ENCODE measurements around the gene DYNLT5. TPM values are rescaled to one million over a fixed set of nuclear protein-coding genes. Genes with fewer than 3 reads are reported as not detected.
"Not testable (repeated sequence)": the region's sequence is repeated elsewhere in the genome, so short reads cannot be mapped to it uniquely, and the experiment has no call there.

Gene DYNLT5
- total RNA-seq, 4 donors from 2014 or later = 1.2 to 3.1 (median 1.7) TPM

DNA sequence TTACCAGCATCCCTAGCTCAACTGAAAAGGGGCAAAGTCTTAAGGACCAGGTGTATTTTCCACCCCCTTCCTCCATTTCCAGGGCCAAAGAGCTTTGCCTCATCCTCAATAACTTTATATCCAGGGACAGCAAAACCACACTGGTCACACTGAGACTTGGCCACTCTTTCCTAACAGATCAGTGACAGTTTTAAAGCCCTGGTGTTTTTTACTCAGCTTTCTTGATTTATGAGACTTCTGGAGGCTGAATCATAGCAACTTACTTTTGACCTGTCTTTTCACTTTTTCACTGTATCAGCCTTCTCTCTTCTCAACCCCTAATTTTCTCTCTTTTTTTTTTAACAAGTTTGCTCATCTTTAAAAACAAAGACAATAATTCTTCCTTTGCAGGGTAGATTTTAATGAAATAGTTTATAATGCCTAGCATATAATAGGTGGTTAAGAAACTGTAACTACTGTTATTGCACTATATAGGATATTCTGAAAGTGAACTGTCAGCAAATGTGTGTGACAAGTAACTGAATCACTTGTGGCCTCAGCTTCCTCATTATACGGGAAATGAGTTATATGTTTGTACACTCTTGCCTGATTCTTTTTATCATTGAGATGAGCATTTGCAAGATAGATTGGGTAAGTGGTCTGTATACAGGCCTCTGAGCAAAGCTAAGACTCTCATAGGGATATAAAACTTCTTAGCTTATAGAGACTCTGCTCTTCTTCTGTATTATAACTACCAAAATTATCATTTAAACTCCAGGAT lies 19.7 kb upstream of the DYNLT5 start:
- no peaks in the 10 kb centered on the region for H3K9me3 ChIP-seq
- intact Hi-C loops (cut with DNase I) = no loop called here
- H3K4me3 ChIP-seq = no peak overlapping the region
- H3K27me3 ChIP-seq = no peaks in the 10 kb centered on the region
- 56% methylated on average over 1 of the region's 1 CpG for WGBS
- DNase-seq (ENCODE audit: extremely low spot score) = no peak
- H3K36me3 ChIP-seq = no peaks in the 10 kb centered on the region
- H3K27ac ChIP-seq (replicated peaks in 1 of 4) = no peak overlapping the region
- H3K4me1 ChIP-seq = no peaks in the 10 kb centered on the region
- no peak for TF ChIP-seq POLR2A (IDR thresholded peaks at IDR 0.05; ENCODE audit: low read depth)
- TF ChIP-seq, protein P1, sequence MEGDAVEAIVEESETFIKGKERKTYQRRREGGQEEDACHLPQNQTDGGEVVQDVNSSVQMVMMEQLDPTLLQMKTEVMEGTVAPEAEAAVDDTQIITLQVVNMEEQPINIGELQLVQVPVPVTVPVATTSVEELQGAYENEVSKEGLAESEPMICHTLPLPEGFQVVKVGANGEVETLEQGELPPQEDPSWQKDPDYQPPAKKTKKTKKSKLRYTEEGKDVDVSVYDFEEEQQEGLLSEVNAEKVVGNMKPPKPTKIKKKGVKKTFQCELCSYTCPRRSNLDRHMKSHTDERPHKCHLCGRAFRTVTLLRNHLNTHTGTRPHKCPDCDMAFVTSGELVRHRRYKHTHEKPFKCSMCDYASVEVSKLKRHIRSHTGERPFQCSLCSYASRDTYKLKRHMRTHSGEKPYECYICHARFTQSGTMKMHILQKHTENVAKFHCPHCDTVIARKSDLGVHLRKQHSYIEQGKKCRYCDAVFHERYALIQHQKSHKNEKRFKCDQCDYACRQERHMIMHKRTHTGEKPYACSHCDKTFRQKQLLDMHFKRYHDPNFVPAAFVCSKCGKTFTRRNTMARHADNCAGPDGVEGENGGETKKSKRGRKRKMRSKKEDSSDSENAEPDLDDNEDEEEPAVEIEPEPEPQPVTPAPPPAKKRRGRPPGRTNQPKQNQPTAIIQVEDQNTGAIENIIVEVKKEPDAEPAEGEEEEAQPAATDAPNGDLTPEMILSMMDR (IDR thresholded peaks at IDR 0.05) = no peak
- no peak for TF ChIP-seq EP300 (IDR thresholded peaks at IDR 0.05)
- TF ChIP-seq POLR2AphosphoS5 (IDR thresholded peaks at IDR 0.05) = no peak

DNA sequence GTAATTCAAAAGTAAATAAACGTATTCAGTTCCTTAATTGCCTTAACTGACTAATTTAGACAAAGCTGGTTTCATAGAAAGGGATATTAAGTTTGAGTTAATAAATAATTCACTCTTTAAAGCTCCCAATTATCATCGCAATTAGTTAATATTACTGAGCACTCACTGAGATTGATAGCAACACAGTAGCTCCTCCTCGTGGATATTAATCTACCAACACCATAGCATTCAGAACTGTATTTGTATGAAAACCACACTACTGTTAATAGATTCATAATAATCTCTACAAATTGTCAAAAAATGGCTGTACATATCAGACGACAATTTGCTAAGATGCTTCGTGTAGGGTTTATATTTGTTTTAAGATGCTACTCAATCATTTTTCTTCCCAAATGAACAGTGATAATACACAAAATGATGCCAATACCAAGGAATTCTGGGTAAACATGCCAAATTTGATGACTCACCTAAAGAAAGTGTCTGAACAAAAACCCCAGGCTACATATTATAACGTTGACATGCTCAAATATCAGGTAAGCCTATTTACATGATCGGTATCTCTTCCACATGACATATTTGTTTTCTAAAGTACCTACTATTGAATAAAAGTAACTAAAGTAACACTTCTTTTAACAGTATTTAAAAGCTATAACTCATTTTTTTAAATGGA lies 18.8 kb upstream of the DYNLT5 start:
- DNase-seq (ENCODE audit: extremely low spot score) = no peak
- H3K4me1 ChIP-seq = no peaks in the 10 kb centered on the region
- H3K36me3 ChIP-seq = no peaks in the 10 kb centered on the region
- intact Hi-C loops (cut with DNase I) = no loop called here
- H3K9me3 ChIP-seq = no peaks in the 10 kb centered on the region
- no peak overlapping the region for H3K27ac ChIP-seq (replicated peaks in 1 of 4)
- TF ChIP-seq POLR2AphosphoS5 (IDR thresholded peaks at IDR 0.05) (no peak), EP300 (IDR thresholded peaks at IDR 0.05) (no peak), POLR2A (IDR thresholded peaks at IDR 0.05; ENCODE audit: low read depth) (no peak)
- TF ChIP-seq, protein P1 (IDR thresholded peaks at IDR 0.05) = no peak
- no peaks in the 10 kb centered on the region for H3K27me3 ChIP-seq
- no peak overlapping the region for H3K4me3 ChIP-seq
- WGBS = 71% methylated on average over 7 of the region's 7 CpGs

DNA sequence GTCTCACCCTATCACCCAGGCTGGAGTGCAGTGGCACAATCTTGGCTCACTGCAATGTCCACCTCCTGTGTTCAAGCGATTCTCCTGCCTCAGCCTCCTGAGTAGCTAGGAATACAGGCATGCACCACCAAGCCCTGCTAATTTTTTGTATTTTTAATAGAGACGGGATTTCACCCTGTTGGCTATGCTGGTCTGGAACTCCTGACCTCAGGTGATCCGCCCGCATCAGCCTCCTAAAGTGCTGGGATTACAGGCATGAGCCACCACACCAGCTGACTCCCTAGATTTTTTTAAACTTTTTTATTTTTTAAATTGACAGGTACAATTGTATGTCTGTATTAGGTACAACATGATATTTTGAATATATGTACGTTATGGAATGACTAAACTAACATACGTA lies 17.7 kb upstream of the DYNLT5 start:
- H3K27ac ChIP-seq (replicated peaks in 1 of 4); H3K4me1 ChIP-seq; H3K4me3 ChIP-seq; H3K9me3 ChIP-seq; DNase-seq (ENCODE audit: extremely low spot score); H3K27me3 ChIP-seq; intact Hi-C loops (cut with DNase I); H3K36me3 ChIP-seq: not testable (repeated sequence)
- WGBS = 75% methylated on average over 6 of the region's 6 CpGs

DNA sequence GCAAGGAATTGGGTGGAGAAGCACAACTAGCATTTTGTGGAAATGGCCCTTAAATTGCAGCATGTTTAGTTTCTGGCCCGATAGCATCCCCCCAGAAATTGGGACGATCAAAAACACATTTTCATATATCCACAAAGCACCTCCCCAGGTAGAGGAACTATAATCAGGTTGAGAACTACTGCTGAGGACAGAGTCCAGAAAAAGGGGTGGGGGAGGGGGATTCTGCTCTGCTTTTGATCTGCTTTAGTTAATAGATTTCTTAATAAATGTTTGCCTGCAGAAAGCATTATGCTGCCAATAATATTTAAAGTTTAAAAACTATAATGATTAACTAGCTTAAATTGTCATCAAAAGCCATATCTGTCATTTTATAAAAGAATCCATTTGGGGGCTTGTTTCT lies 14.4 kb upstream of the DYNLT5 start:
- TF ChIP-seq POLR2AphosphoS5 (IDR thresholded peaks at IDR 0.05) = no peak
- TF ChIP-seq, protein P1 (IDR thresholded peaks at IDR 0.05) = no peak
- no peak for TF ChIP-seq POLR2A (IDR thresholded peaks at IDR 0.05; ENCODE audit: low read depth)
- no peak for TF ChIP-seq EP300 (IDR thresholded peaks at IDR 0.05)

DNA sequence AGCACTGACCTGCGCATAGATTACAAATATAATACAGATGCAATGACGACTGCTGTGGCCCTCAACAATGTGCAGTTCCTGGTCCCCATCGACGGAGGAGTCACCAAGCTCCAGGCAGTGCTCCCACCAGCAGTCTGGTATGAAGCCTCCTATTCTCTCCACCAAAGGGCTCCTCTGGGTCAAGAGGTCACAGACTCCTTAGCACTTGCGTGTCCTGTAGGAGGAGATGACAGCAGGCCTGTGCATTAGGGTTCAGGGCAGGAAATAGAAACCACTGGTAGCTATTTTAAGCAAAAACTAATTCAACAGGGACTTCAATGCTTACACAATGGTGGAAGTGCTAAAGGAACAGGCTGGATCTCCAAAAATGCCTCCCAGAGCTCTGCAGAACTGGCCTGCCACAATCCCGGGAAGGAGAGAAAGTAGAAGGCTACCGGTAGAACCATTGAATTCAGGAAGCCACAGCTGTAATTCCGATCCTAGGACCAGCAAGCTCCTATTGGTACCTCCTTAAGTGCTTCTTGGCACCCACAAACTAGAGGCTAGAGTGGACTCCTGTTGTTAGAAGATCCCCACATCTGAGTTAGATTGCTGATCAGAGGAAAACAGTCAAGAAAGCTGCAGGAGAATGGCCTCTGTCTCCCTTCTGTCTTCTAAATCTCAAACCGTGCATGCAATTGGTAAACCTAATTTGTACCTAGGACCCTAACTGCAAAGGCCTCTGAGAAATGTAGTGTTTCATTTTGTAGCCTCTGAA lies 12.7 kb upstream of the DYNLT5 start:
- no peak overlapping the region for H3K27ac ChIP-seq (replicated peaks in 1 of 4)
- intact Hi-C loops (cut with DNase I) = no loop called here

More for the DNA sequence above, 14.4 kb upstream of the DYNLT5 start:
- intact Hi-C loops (cut with DNase I) = no loop called here
- WGBS = 87% methylated on average over 2 of the region's 2 CpGs
- Histone ChIP-seq H3K4me3 (no peak overlapping the region), H3K27me3 (no peaks in the 10 kb centered on the region), H3K36me3 (peaks cover 0 to 3% (median 0%) of the 10 kb centered on the region in 4 donors), H3K9me3 (no peaks in the 10 kb centered on the region), H3K27ac (replicated peaks in 1 of 4) (no peak overlapping the region), H3K4me1 (no peaks in the 10 kb centered on the region)
- no peak for DNase-seq (ENCODE audit: extremely low spot score)

More for the DNA sequence above, 12.7 kb upstream of the DYNLT5 start:
- Histone ChIP-seq H3K4me1 (no peaks in the 10 kb centered on the region), H3K4me3 (no peak overlapping the region), H3K27me3 (no peaks in the 10 kb centered on the region), H3K36me3 (peaks cover 0 to 3% (median 0%) of the 10 kb centered on the region in 4 donors), H3K9me3 (no peaks in the 10 kb centered on the region)
- no peak for DNase-seq (ENCODE audit: extremely low spot score)
- 72% methylated on average over 9 of the region's 9 CpGs for WGBS
- TF ChIP-seq, protein P1 (IDR thresholded peaks at IDR 0.05) = no peak
- TF ChIP-seq EP300 (IDR thresholded peaks at IDR 0.05) = no peak
- TF ChIP-seq POLR2AphosphoS5 (IDR thresholded peaks at IDR 0.05) = no peak
- TF ChIP-seq POLR2A (IDR thresholded peaks at IDR 0.05; ENCODE audit: low read depth) = no peak
